Choroid plexus epithelial cell (primary cell): ENCODE results near the gene CDK14.
"Not testable (repeated sequence)": the region's sequence is repeated elsewhere in the genome, so short reads cannot be mapped to it uniquely, and the experiment has no call there.

Experiments used
- DNase-seq: peaks from one replicate; pipeline ENCODE4 v3.0.0-alpha.2; 2010; ENCODE audit warnings: low read depth
- H3K4me3 ChIP-seq: 2 replicates; pipeline ENCODE4 v1.5.1; 2011; ENCODE audit warnings: low read depth, mild to moderate bottlenecking, control low read depth, low read length, moderate library complexity
- TF ChIP-seq, protein P1 (sequence below): conservative IDR thresholded peaks from 2 replicates; pipeline ENCODE4 v1.5.1; 2011; ENCODE audit warnings: low read depth, mild to moderate bottlenecking, control low read depth, inconsistent platforms, low read length, moderate library complexity

Gene CDK14

DNA sequence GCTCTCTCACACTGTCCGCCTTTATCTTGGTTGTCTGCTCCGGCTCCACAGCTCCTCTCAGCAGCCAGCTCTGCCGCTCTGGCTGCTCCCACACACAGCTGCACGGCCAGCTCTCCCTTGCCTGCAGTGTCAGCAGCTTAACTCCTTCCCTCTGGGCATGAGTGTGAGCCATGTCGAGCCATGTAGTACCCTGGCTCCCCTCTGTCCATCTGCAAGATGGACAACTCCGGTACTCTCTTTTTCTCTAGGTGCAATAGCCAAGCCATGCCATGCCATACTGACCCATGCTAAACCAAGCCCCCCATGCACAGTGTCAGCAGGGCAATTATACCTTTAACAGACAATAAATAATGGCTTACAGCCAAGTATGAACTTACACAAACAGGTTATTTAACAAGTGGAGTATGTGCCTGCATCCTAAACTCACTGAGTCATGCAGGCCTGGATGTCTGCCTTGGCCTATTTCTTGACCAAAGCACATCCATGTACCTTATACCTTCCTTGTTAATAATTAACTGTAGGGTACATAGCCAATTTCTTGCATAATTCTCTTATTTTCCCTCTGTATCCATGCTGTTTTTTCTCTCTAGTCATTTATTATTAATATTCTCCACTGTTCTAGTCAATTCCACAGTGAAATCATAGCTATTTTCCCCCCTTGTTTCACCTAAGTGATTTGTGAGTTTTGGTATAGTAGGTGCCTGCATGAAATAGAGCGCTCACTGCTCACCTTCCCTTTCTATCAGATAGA, 170.9 kb downstream of the CDK14 start:
- peak; percentile 90 for DNase-seq
- H3K4me3 ChIP-seq, result no peak overlapping the region

GRCh38 chr7:90768301-90768700, 172.2 kb downstream of the CDK14 start:
- DNase-seq, result no peak
- TF ChIP-seq, protein P1, sequence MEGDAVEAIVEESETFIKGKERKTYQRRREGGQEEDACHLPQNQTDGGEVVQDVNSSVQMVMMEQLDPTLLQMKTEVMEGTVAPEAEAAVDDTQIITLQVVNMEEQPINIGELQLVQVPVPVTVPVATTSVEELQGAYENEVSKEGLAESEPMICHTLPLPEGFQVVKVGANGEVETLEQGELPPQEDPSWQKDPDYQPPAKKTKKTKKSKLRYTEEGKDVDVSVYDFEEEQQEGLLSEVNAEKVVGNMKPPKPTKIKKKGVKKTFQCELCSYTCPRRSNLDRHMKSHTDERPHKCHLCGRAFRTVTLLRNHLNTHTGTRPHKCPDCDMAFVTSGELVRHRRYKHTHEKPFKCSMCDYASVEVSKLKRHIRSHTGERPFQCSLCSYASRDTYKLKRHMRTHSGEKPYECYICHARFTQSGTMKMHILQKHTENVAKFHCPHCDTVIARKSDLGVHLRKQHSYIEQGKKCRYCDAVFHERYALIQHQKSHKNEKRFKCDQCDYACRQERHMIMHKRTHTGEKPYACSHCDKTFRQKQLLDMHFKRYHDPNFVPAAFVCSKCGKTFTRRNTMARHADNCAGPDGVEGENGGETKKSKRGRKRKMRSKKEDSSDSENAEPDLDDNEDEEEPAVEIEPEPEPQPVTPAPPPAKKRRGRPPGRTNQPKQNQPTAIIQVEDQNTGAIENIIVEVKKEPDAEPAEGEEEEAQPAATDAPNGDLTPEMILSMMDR, result no peak
- H3K4me3 ChIP-seq, result no peak overlapping the region

More for the DNA sequence above, 170.9 kb downstream of the CDK14 start:
- TF ChIP-seq, protein P1, result peak; percentile 9

DNA sequence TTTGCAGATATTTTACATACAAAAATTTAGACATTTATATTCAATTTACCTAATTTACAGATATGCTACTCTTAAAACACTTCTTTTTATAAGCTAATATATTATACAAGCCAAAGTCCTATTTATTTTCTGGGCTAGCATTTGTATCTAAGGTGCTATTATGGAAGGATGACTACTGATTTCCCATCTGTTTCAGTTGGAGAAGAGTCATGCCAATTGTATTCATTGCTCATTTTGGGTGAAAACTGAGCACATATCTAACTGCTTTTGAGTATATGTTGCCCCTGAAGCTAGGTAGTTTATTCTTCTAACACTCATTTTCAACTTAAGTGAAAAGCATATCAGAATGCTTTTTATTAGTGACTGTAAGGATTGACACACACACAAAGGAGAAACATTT, 172.9 kb downstream of the CDK14 start:
- no peak for DNase-seq
- TF ChIP-seq, protein P1, result no peak
- no peak overlapping the region for H3K4me3 ChIP-seq

DNA sequence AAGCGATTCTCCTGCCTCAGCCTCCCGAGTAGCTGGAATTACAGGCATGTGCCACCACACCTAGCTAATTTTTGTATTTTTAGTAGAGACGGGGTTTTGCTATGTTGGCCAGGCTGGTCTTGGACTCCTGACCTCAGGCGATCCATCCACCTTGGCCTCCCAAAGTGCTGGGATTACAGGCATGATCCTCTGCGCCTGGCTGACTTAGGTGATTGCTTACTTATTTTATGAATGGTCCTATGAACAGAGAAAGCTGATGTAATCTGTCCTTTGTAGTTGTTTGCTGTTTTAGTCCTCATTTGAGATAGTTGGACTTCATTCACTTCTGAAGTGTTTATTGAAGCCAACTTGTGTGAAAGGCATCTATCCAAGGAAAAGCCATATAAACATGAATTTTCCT, 173.4 kb downstream of the CDK14 start:
- not testable (repeated sequence) for DNase-seq, H3K4me3 ChIP-seq

GRCh38 chr7:90771281-90771680, 175.2 kb downstream of the CDK14 start:
- peak; percentile 83 for DNase-seq
- TF ChIP-seq, protein P1, result no peak
- no peak overlapping the region for H3K4me3 ChIP-seq

DNA sequence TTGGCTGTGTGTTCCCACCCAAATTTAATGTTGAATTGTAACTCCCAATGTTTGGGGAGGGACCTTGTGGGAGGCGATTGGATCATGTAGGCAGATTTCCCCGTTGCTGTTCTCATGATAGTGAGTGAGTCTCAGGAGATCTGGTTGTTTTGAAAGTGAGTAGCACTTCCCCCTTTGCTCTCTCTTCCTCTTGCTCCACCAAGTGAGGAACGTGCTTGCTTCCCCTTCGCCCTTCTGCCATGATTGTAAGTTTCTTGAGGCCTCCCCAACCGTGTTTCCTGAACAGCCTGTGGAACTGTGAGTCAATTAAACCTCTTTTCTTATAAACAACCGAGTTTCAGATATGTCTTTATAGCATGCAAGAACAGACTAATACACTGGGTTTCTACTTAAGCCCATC, 176.3 kb downstream of the CDK14 start:
- no peak overlapping the region for H3K4me3 ChIP-seq
- no peak for DNase-seq
- TF ChIP-seq, protein P1, result no peak

DNA sequence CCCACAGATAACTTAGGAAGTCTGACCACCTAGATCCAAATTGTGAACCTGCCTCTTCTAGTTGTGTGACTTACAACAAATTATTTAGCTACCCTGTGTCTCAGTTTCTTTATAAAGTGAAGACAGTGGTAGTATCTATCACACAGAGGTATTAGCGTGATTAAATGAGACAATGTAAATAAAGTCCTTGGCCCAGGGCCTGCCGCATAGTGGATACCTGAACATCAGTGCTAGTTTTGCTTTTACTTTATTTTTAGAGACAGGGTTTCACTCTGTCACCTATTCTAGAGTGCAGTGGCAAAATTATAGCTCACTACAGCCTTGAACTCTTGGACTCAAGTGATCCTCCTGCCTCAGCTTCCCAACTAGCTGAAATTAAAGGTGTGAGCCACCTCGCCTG, 177.1 kb downstream of the CDK14 start:
- H3K4me3 ChIP-seq, result no peak overlapping the region
- TF ChIP-seq, protein P1, result no peak
- DNase-seq, result no peak

GRCh38 chr7:90774706-90775105, 178.6 kb downstream of the CDK14 start:
- H3K4me3 ChIP-seq, result no peak overlapping the region
- no peak for DNase-seq
- TF ChIP-seq, protein P1, result no peak
